HepG2 (cell line): ENCODE results near the gene KCNIP3. TPM values are rescaled to one million over a fixed set of nuclear protein-coding genes. Genes with fewer than 3 reads are reported as not detected.

Experiments
- ATAC-seq: fragments of 200-7000 bp; cut with Tn5 transposase; 3 replicates; pipeline ENCODE4 v1.9.1; 2020; ENCODE audit warnings: mild to moderate bottlenecking, moderate library complexity
- BruUV-seq: library from RNA; stranded (reverse); fragments of 400-500 nt; replicated peaks from 2 replicates; lab custom pipeline; 2021; lab: Mats Ljungman, UMichigan
- CTCF ChIA-PET: fragments of 300-600 bp; formaldehyde crosslinking; extraction: SDS; loops from one replicate; lab custom pipeline; 2021; ENCODE audit warnings: low total read pairs, inconsistent platforms, low intra/inter-chr PET ratio; lab: Yijun Ruan, JAX
- POLR2A ChIA-PET: fragments of 350-600 bp; sonication (Branson Sonifier 250); formaldehyde crosslinking; loops from one replicate; lab custom pipeline; 2020; ENCODE audit warnings: antibody characterized with exemption, inconsistent platforms; lab: Yijun Ruan, JAX
- DNase-seq: peaks from one replicate; pipeline ENCODE4 v3.0.0-alpha.2; 2015; ENCODE audit warnings: low spot score
- FAIRE-seq: peaks from 3 replicates; lab custom pipeline; 2011; peaks lifted over from hg19 to GRCh38; lab: Jason Lieb, UNC
- H2AFZ ChIP-seq: one replicate; pipeline ENCODE4 v1.6.1; 2011; ENCODE audit warnings: low read length, inconsistent platforms
- H3K27ac ChIP-seq: fragments of 300-600 bp; 3 replicates; pipeline ENCODE4 v1.8.0; 2011; ENCODE audit warnings: mixed run types, mild to moderate bottlenecking, mixed read lengths, low read length, inconsistent platforms; ENCODE audit not compliant: insufficient read depth; ENCODE audit errors: extremely low read length
- H3K27me3 ChIP-seq, 2 experiments: fragments of 200-600 bp in 1 of 2; 2 replicates in 1 of 2; 3 replicates in 1 of 2; pipeline versions ENCODE4 v1.6.0 to v1.8.0; 2011; ENCODE audit warnings: low read length in 2 of 2, mild to moderate bottlenecking in 2 of 2, moderate library complexity in 2 of 2, inconsistent platforms in 1 of 2; ENCODE audit not compliant: insufficient read depth in 2 of 2, control insufficient read depth in 1 of 2
- H3K36me3 ChIP-seq, 2 experiments: fragments of 200-600 bp in 1 of 2; replicated peaks in 1 of 2; 2 replicates in 1 of 2; 3 replicates in 1 of 2; pipeline versions ENCODE4 v1.5.1 to v1.8.0; 2011; ENCODE audit warnings: low read length in 2 of 2, inconsistent platforms in 1 of 2; ENCODE audit not compliant: insufficient read depth in 2 of 2, control insufficient read depth in 1 of 2
- H3K4me1 ChIP-seq: 2 replicates; pipeline ENCODE4 v1.5.1; 2012; ENCODE audit warnings: low read length, inconsistent platforms; ENCODE audit not compliant: insufficient read depth
- H3K4me2 ChIP-seq: 2 replicates; pipeline ENCODE4 v1.6.0; 2011; ENCODE audit warnings: low read depth, low read length, inconsistent platforms
- H3K4me3 ChIP-seq, 3 experiments: fragments of 200-600 bp in 1 of 3; sonication (generic), shearing (Covaris generic) in 1 of 3; replicated peaks in 1 of 3; 2 replicates each; pipeline ENCODE4 v1.5.1; 2011 to 2016; ENCODE audit warnings: low read length in 3 of 3, inconsistent platforms in 2 of 3, low read depth in 2 of 3, mild to moderate bottlenecking in 2 of 3, control low read depth in 1 of 3, mixed read lengths in 1 of 3; ENCODE audit not compliant: insufficient read depth in 1 of 3
- H3K79me2 ChIP-seq: one replicate; pipeline ENCODE4 v1.6.1; 2011; ENCODE audit warnings: low read length, inconsistent platforms; ENCODE audit not compliant: insufficient read depth
- H3K9ac ChIP-seq: 2 replicates; pipeline ENCODE4 v1.6.0; 2011; ENCODE audit warnings: mild to moderate bottlenecking, low read depth, low read length, inconsistent platforms; ENCODE audit not compliant: insufficient read depth
- H3K9me3 ChIP-seq: 2 replicates; pipeline ENCODE4 v1.5.1; 2012; ENCODE audit warnings: mild to moderate bottlenecking, low read length
- H4K20me1 ChIP-seq: 2 replicates; pipeline ENCODE4 v1.6.0; 2011; ENCODE audit warnings: inconsistent platforms, mild to moderate bottlenecking, low read length, moderate library complexity; ENCODE audit not compliant: insufficient read depth
- ELF4 ChIP-seq: sonication (generic); formaldehyde crosslinking; IDR thresholded peaks from 2 replicates; pipeline ENCODE4 v1.5.0; 2020; ENCODE audit warnings: missing genetic modification reagents, mild to moderate bottlenecking, moderate library complexity, borderline replicate concordance
- FOXP1 ChIP-seq, 2 experiments: fragments of 450-650 bp in 1 of 2; IDR thresholded peaks; 2 replicates each; pipeline ENCODE4 v1.6.1; 2017 to 2018; ENCODE audit warnings: antibody characterized with exemption in 1 of 2
- GZF1 ChIP-seq: sonication (generic); formaldehyde crosslinking; IDR thresholded peaks from 2 replicates; pipeline ENCODE4 v1.5.1; 2020; ENCODE audit warnings: mild to moderate bottlenecking, missing genetic modification reagents
- IKZF5 ChIP-seq: IDR thresholded peaks from 2 replicates; pipeline ENCODE4 v1.6.1; 2018; ENCODE audit warnings: missing genetic modification reagents, mild to moderate bottlenecking, missing compliant biosample characterization
- KAT7 ChIP-seq: IDR thresholded peaks from 2 replicates; pipeline ENCODE4 v1.6.1; 2018; ENCODE audit warnings: borderline replicate concordance, missing compliant biosample characterization
- KAT8 ChIP-seq: IDR thresholded peaks from 2 replicates; pipeline ENCODE4 v1.6.1; 2016; ENCODE audit warnings: missing genetic modification reagents, missing compliant biosample characterization
- SKI ChIP-seq: fragments of 450-650 bp; IDR thresholded peaks from one replicate; pipeline ENCODE4 v1.6.1; 2018; ENCODE audit warnings: mild to moderate bottlenecking; ENCODE audit not compliant: partially characterized antibody
- STAT5B ChIP-seq: sonication (generic); formaldehyde crosslinking; IDR thresholded peaks from 2 replicates; pipeline ENCODE4 v1.4.0; 2020; ENCODE audit warnings: missing genetic modification reagents
- TAF15 ChIP-seq: fragments of 200-400 bp; formaldehyde crosslinking; IDR thresholded peaks from one replicate; pipeline ENCODE4 v1.6.1; 2018; ENCODE audit warnings: mild to moderate bottlenecking, low read depth, low read length; ENCODE audit not compliant: poor library complexity, severe bottlenecking
- YEATS2 ChIP-seq: sonication (generic); formaldehyde crosslinking; IDR thresholded peaks from 2 replicates; pipeline ENCODE4 v1.4.0; 2020; ENCODE audit warnings: missing genetic modification reagents, borderline replicate concordance
- ZMYM3 ChIP-seq: sonication (generic); formaldehyde crosslinking; IDR thresholded peaks from 2 replicates; pipeline ENCODE4 v1.5.1; 2020; ENCODE audit warnings: mild to moderate bottlenecking, missing genetic modification reagents
- ZNF232 ChIP-seq: sonication (generic); formaldehyde crosslinking; IDR thresholded peaks from 2 replicates; pipeline ENCODE4 v1.4.0; 2020; ENCODE audit warnings: missing genetic modification reagents, borderline replicate concordance
- ZNF337 ChIP-seq: sonication (generic); formaldehyde crosslinking; IDR thresholded peaks from 2 replicates; pipeline ENCODE4 v1.5.1; 2020; ENCODE audit warnings: missing genetic modification reagents, low read depth, mild to moderate bottlenecking, borderline replicate concordance
- ZNF350 ChIP-seq: sonication (generic); formaldehyde crosslinking; IDR thresholded peaks from 2 replicates; pipeline ENCODE4 v1.4.0; 2020; ENCODE audit warnings: mild to moderate bottlenecking, low read depth, missing genetic modification reagents, borderline replicate concordance
- ZNF367 ChIP-seq: sonication (generic); formaldehyde crosslinking; IDR thresholded peaks from 2 replicates; pipeline ENCODE4 v1.4.0; 2020; ENCODE audit warnings: missing genetic modification reagents, borderline replicate concordance
- ZNF431 ChIP-seq: sonication (generic); formaldehyde crosslinking; IDR thresholded peaks from 2 replicates; pipeline ENCODE4 v1.9.0; 2022; ENCODE audit warnings: missing genetic modification reagents, low read depth, mild to moderate bottlenecking, borderline replicate concordance
- ZNF572 ChIP-seq: sonication (generic); formaldehyde crosslinking; IDR thresholded peaks from 2 replicates; pipeline ENCODE4 v1.5.1; 2020; ENCODE audit warnings: mild to moderate bottlenecking, missing genetic modification reagents
- ZNF724P ChIP-seq: sonication (generic); formaldehyde crosslinking; IDR thresholded peaks from 2 replicates; pipeline ENCODE4 v1.8.0; 2022; ENCODE audit warnings: missing genetic modification reagents, borderline replicate concordance
- WGBS: methylation state at CpG from one replicate; pipeline ENCODE4 v1.1.6; 2017; ENCODE audit warnings: low lambda C conversion rate; 5-methylcytosine and 5-hydroxymethylcytosine counted together
- in situ Hi-C: cut with HindIII; loops from 2 replicates; pipeline ENCODE4 v1.10.0; 2017; ENCODE audit warnings: low pct_unique_long_range_greater_than_20kb; ENCODE audit not compliant: extremely low pct_ligation_motif_present
- intact Hi-C: fragments of 100-400 bp; cut with micrococcal nuclease; formaldehyde crosslinking; loops from one replicate; pipeline ENCODE4 v1.10.0; 2022; ENCODE audit not compliant: unreplicated experiment
- polyA plus RNA-seq, 8 experiments: library from polyadenylated mRNA; depleted of rRNA in 3 of 8; stranded (reverse) in 7 of 8; unstranded in 1 of 8; fragments of >200 nt; fragmentation: Illumina TruSeq in 4 of 8; extraction: Trizol in 4 of 8; gene quantifications; 2 replicates each; pipeline versions ENCODE4 v1.2.1 to v1.2.3, GENCODE V29; 2011 to 2016; ENCODE audit warnings: low read depth in 4 of 8, missing spikeins in 1 of 8, mixed read lengths in 1 of 8; ENCODE audit not compliant: insufficient read depth in 1 of 8
- total RNA-seq, 5 experiments: library from RNA; depleted of rRNA; stranded (reverse); fragments of >200 nt; fragmentation: Illumina TruSeq; extraction: Trizol; gene quantifications; 2 replicates each; pipeline ENCODE4 v1.2.3, GENCODE V29; 2016; ENCODE audit warnings: low read depth in 1 of 5
- TF ChIP-seq, protein P1 (sequence below): sonication (generic); formaldehyde crosslinking; IDR thresholded peaks from 2 replicates; pipeline ENCODE4 v1.5.0; 2020; ENCODE audit warnings: mild to moderate bottlenecking, missing genetic modification reagents
- TF ChIP-seq, protein P2 (sequence below): sonication (generic); formaldehyde crosslinking; IDR thresholded peaks from 2 replicates; pipeline ENCODE4 v1.4.0; 2020; ENCODE audit warnings: missing genetic modification reagents, borderline replicate concordance

Gene KCNIP3
- total and polyA plus RNA-seq, 2 of the 13 experiments (the other 11 are each of a cell fraction or from before 2014, with no cell fraction given) = not detected

DNA sequence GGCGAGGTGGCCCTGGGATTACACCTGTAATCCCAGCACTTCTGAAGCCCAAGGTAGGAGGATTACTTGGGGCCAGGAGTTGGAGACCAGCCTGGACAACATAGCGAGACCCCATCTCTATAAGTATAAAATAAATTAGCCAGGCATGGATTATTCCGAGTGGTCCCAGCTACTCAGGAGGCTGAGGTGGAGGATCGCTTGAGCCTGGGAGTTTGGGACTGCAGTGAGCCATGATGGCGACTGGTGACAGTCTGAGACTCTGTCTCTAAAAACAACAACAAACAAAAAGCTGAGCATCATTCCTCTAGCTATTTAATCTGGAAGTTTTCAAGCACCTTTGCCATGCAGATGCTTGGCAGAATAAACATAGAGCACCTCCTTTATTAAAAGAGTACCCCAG is 83.6 kb downstream of the KCNIP3 start:
- no peak overlapping the region for H3K27ac ChIP-seq
- no peaks in the 10 kb centered on the region for H3K36me3 ChIP-seq
- peaks cover 0 to 31% of the 10 kb centered on the region in 2 experiments; a peak in 2 of 5 replicates for H3K27me3 ChIP-seq
- TF ChIP-seq ZNF367 (CRISPR knock-in tag) (no peak), KAT8 (no peak), IKZF5 (CRISPR knock-in tag) (no peak), FOXP1 (IDR thresholded peaks at IDR 0.05) (no peak), FOXP1 (CRISPR knock-in tag; IDR thresholded peaks at IDR 0.05) (no peak), ZNF724P (no peak), ELF4 (CRISPR knock-in tag) (no peak), ZNF337 (CRISPR knock-in tag) (no peak), KAT7 (no peak), TAF15 (no peak), GZF1 (CRISPR knock-in tag) (no peak), STAT5B (CRISPR knock-in tag) (no peak), ZNF232 (CRISPR knock-in tag) (no peak), ZNF572 (CRISPR knock-in tag) (no peak), YEATS2 (CRISPR knock-in tag) (no peak), SKI (no peak), ZNF431 (no peak), ZNF350 (CRISPR knock-in tag) (no peak), ZMYM3 (no peak)
- TF ChIP-seq, protein P1, sequence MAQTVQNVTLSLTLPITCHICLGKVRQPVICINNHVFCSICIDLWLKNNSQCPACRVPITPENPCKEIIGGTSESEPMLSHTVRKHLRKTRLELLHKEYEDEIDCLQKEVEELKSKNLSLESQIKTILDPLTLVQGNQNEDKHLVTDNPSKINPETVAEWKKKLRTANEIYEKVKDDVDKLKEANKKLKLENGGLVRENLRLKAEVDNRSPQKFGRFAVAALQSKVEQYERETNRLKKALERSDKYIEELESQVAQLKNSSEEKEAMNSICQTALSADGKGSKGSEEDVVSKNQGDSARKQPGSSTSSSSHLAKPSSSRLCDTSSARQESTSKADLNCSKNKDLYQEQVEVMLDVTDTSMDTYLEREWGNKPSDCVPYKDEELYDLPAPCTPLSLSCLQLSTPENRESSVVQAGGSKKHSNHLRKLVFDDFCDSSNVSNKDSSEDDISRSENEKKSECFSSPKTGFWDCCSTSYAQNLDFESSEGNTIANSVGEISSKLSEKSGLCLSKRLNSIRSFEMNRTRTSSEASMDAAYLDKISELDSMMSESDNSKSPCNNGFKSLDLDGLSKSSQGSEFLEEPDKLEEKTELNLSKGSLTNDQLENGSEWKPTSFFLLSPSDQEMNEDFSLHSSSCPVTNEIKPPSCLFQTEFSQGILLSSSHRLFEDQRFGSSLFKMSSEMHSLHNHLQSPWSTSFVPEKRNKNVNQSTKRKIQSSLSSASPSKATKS = no peak
- TF ChIP-seq, protein P2, sequence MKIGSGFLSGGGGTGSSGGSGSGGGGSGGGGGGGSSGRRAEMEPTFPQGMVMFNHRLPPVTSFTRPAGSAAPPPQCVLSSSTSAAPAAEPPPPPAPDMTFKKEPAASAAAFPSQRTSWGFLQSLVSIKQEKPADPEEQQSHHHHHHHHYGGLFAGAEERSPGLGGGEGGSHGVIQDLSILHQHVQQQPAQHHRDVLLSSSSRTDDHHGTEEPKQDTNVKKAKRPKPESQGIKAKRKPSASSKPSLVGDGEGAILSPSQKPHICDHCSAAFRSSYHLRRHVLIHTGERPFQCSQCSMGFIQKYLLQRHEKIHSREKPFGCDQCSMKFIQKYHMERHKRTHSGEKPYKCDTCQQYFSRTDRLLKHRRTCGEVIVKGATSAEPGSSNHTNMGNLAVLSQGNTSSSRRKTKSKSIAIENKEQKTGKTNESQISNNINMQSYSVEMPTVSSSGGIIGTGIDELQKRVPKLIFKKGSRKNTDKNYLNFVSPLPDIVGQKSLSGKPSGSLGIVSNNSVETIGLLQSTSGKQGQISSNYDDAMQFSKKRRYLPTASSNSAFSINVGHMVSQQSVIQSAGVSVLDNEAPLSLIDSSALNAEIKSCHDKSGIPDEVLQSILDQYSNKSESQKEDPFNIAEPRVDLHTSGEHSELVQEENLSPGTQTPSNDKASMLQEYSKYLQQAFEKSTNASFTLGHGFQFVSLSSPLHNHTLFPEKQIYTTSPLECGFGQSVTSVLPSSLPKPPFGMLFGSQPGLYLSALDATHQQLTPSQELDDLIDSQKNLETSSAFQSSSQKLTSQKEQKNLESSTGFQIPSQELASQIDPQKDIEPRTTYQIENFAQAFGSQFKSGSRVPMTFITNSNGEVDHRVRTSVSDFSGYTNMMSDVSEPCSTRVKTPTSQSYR (CRISPR knock-in tag) = no peak
- BruUV-seq = no TSS peak
- in situ Hi-C loops = no loop called here
- CTCF ChIA-PET = no interaction called here
- FAIRE-seq (no peak), ATAC-seq (no peak), DNase-seq (no peak)
- peaks cover 23% of the 10 kb centered on the region for H3K4me1 ChIP-seq
- intact Hi-C loops = no loop called here
- no peaks in the 10 kb centered on the region for H4K20me1 ChIP-seq
- no peaks in the 10 kb centered on the region for H3K9me3 ChIP-seq
- H3K4me3 ChIP-seq = no peak overlapping the region
- WGBS = 44% methylated on average over 5 of the region's 5 CpGs
- H2AFZ ChIP-seq = no peak overlapping the region
- no peak overlapping the region for H3K4me2 ChIP-seq
- H3K79me2 ChIP-seq = no peaks in the 10 kb centered on the region
- POLR2A ChIA-PET = no interaction called here
- no peak overlapping the region for H3K9ac ChIP-seq
